ENCODE data around the gene ZNFX1.
"Not testable (repeated sequence)": the region's sequence is repeated elsewhere in the genome, so short reads cannot be mapped to it uniquely, and the experiment has no call there.

ZNFX1 gene

GRCh38 chr20:49278036-49278817, at the start of gene ZNFX1:
ZNFX1 (minus strand) TSS chr20:49278057; CDS start chr20:49275839, 2,218 bp downstream.
- DNase-seq: peak; percentile 97

- no peak for DNase-seq
Observed at GRCh38 chr20:49326026-49326425, 48.2 kb upstream of the ZNFX1 start.

GRCh38 chr20:49324306-49324705, 46.4 kb upstream of the ZNFX1 start:
- DNase-seq: no peak

GRCh38 chr20:49323622-49324238, 45.9 kb upstream of the ZNFX1 start:
- no peak for DNase-seq

GRCh38 chr20:49320460-49320859, 42.6 kb upstream of the ZNFX1 start:
- no peak for DNase-seq

- no peak for DNase-seq
Observed at GRCh38 chr20:49319208-49319809, 41.5 kb upstream of the ZNFX1 start.

- DNase-seq: no peak
Observed at GRCh38 chr20:49318430-49319207, 40.8 kb upstream of the ZNFX1 start.

GRCh38 chr20:49318091-49318429, 40.2 kb upstream of the ZNFX1 start:
- DNase-seq: no peak

GRCh38 chr20:49316704-49317103, 38.8 kb upstream of the ZNFX1 start:
- no peak for DNase-seq

GRCh38 chr20:49315580-49315979, 37.7 kb upstream of the ZNFX1 start:
- no peak for DNase-seq

- not testable (repeated sequence) for DNase-seq
Observed at GRCh38 chr20:49314052-49314451, 36.2 kb upstream of the ZNFX1 start.

- no peak for DNase-seq
Observed at GRCh38 chr20:49313283-49313682, 35.4 kb upstream of the ZNFX1 start.

- DNase-seq: no peak
Observed at GRCh38 chr20:49312661-49313060, 34.8 kb upstream of the ZNFX1 start.

GRCh38 chr20:49310705-49311104, 32.8 kb upstream of the ZNFX1 start:
- DNase-seq: no peak

- DNase-seq: no peak
Observed at GRCh38 chr20:49308875-49309274, 31.0 kb upstream of the ZNFX1 start.

GRCh38 chr20:49306903-49307620, 29.2 kb upstream of the ZNFX1 start:
- DNase-seq: no peak

- DNase-seq: no peak
Observed at GRCh38 chr20:49303065-49303552, 25.3 kb upstream of the ZNFX1 start.

- no peak for DNase-seq
Observed at GRCh38 chr20:49297605-49298530, 20.0 kb upstream of the ZNFX1 start.

GRCh38 chr20:49294002-49294654, 16.3 kb upstream of the ZNFX1 start:
- DNase-seq: not testable (repeated sequence)

- no peak for DNase-seq
Observed at GRCh38 chr20:49293122-49293521, 15.3 kb upstream of the ZNFX1 start.

- DNase-seq: no peak
Observed at GRCh38 chr20:49292010-49292409, 14.2 kb upstream of the ZNFX1 start.

Measured in activated CD4-positive, alpha-beta T cell treated with anti-CD3 and anti-CD28 coated beads for 1 hour (primary cell).